Measurements from ENCODE around the gene SMPD4.
"Not testable (repeated sequence)": the region's sequence is repeated elsewhere in the genome, so short reads cannot be mapped to it uniquely, and the experiment has no call there.

- TF ChIP-seq EZH2 (IDR thresholded peaks at IDR 0.05); POLR2AphosphoS5 (IDR thresholded peaks at IDR 0.05; ENCODE audit: borderline replicate concordance, low read depth, low read length); FOXP2 (optimal IDR thresholded peaks at IDR 0.05; ENCODE audit: control extremely low read depth, extremely low read length, insufficient read depth): not testable (repeated sequence)
Observed at GRCh38 chr2:130162486-130162885, 18.9 kb downstream of the SMPD4 start.
